Measurements from ENCODE around the gene CAPN8.
A peak's percentile ranks its signal among the peaks of the same experiment; 100 is the strongest.

- TF ChIP-seq CTCF (IDR thresholded peaks at IDR 0.05; ENCODE audit: low read depth, low read length, poor library complexity, severe bottlenecking): peak; percentile 7
- no peak for TF ChIP-seq EZH2phosphoT487 (IDR thresholded peaks at IDR 0.05; ENCODE audit: borderline replicate concordance, low read length)
Measured at GRCh38 chr1:223557130-223557475, 108.4 kb downstream of the CAPN8 start.
